ENCODE results near the gene TNRC6C. TPM values are rescaled to one million over a fixed set of nuclear protein-coding genes. Genes with fewer than 3 reads are reported as not detected.
A peak's percentile ranks its signal among the peaks of the same experiment; 100 is the strongest.

The TNRC6C gene
- total and polyA plus RNA-seq, 2 of the 13 experiments (the other 11 are each of a cell fraction or from before 2014, with no cell fraction given) = 0.66 to 4.9 TPM

GRCh38 chr17:78111727-78112517 is 153.4 kb downstream of the TNRC6C start:
- H3K9me3 ChIP-seq (ENCODE audit: low read length) = no peaks in the 10 kb centered on the region
- no peak overlapping the region for H3K4me3 ChIP-seq (replicated peaks in 1 of 3; ENCODE audit: insufficient read depth in 1 of 3, low read depth in 2 of 3, low read length in 3 of 3)
- DNase-seq (ENCODE audit: low spot score) (no peak), ATAC-seq (no peak), FAIRE-seq (no peak)
- intact Hi-C loops (cut with micrococcal nuclease; ENCODE audit: unreplicated experiment) (loop anchor here (1.0 to 5.0 kb wide), 2 partner anchors 75 to 139 kb away; partner anchors contain the start of genes AFMID and TK1), in situ Hi-C loops (cut with HindIII; ENCODE audit: extremely low pct_ligation_motif_present, low pct_unique_long_range_greater_than_20kb) (loop anchor here (5.0 kb wide), 1 partner anchor 75 kb away; the partner anchor contains the start of genes AFMID and TK1)
- no TSS peak for BruUV-seq (replicated peaks)
- no peak overlapping the region for H3K9ac ChIP-seq (ENCODE audit: insufficient read depth, low read depth, low read length)
- H3K4me2 ChIP-seq (ENCODE audit: low read depth, low read length) = no peak overlapping the region
- CTCF ChIA-PET (ENCODE audit: low intra/inter-chr PET ratio, low total read pairs) = interaction anchor here (0.9 to 2.5 kb wide), 6 partner anchors 22 to 139 kb away, joined by 3 to 18 read pairs (median 10); partner anchors contain the start of gene AFMID
- 97% methylated on average over 21 of the region's 28 CpGs for WGBS (ENCODE audit: low lambda C conversion rate)
- H2AFZ ChIP-seq (ENCODE audit: low read length) = no peak overlapping the region
- H3K4me1 ChIP-seq (ENCODE audit: insufficient read depth, low read length) = peaks cover 20% of the 10 kb centered on the region
- no peaks in the 10 kb centered on the region for H3K27me3 ChIP-seq (ENCODE audit: control insufficient read depth in 1 of 2, insufficient read depth in 2 of 2, low read length in 2 of 2)
- H3K36me3 ChIP-seq (replicated peaks in 1 of 2; ENCODE audit: control insufficient read depth in 1 of 2, insufficient read depth in 2 of 2, low read length in 2 of 2) = peaks cover 11 to 37% of the 10 kb centered on the region in 2 experiments
- H4K20me1 ChIP-seq (ENCODE audit: insufficient read depth, low read length) = peaks cover 7% of the 10 kb centered on the region; the same call in 1 of the 2 replicates
- H3K79me2 ChIP-seq (ENCODE audit: insufficient read depth, low read length) = no peaks in the 10 kb centered on the region
- no peak overlapping the region for H3K27ac ChIP-seq (ENCODE audit: extremely low read length, insufficient read depth, low read length)
- POLR2A ChIA-PET = interaction anchor here (1.2 kb wide), 1 partner anchor 16 kb away, joined by 5 read pairs; no protein-coding TSS in a partner anchor
- TF ChIP-seq TOE1 (CRISPR knock-in tag; IDR thresholded peaks at IDR 0.05) (no peak), ZIK1 (CRISPR knock-in tag; IDR thresholded peaks at IDR 0.05; ENCODE audit: borderline replicate concordance, low read depth) (no peak), ZNF883 (CRISPR knock-in tag; IDR thresholded peaks at IDR 0.05; ENCODE audit: not compliant biosample characterization) (no peak), ZNF761 (CRISPR knock-in tag; conservative IDR thresholded peaks at IDR 0.05) (no peak), ZNF562 (CRISPR knock-in tag; IDR thresholded peaks at IDR 0.05; ENCODE audit: borderline replicate concordance) (no peak), ZNF605 (CRISPR knock-in tag; IDR thresholded peaks at IDR 0.05) (0 out of 2 replicates have a peak, but pooled peaks have one; percentile 3), ONECUT2 (CRISPR knock-in tag; IDR thresholded peaks at IDR 0.05) (no peak), SP5 (CRISPR knock-in tag; IDR thresholded peaks at IDR 0.05; ENCODE audit: borderline replicate concordance, low read depth) (no peak), ZFP36L2 (CRISPR knock-in tag; IDR thresholded peaks at IDR 0.05) (no peak), NR3C1 (CRISPR knock-in tag; IDR thresholded peaks at IDR 0.05) (no peak), AGO2 (optimal IDR thresholded peaks at IDR 0.05; ENCODE audit: low read depth, low read length) (peak; percentile 87), PPARG (CRISPR knock-in tag; conservative IDR thresholded peaks at IDR 0.05) (no peak), AGO1 (IDR thresholded peaks at IDR 0.05; ENCODE audit: low read depth, low read length, poor library complexity, severe bottlenecking) (peak; percentile 69)
- TF ChIP-seq, protein P1, sequence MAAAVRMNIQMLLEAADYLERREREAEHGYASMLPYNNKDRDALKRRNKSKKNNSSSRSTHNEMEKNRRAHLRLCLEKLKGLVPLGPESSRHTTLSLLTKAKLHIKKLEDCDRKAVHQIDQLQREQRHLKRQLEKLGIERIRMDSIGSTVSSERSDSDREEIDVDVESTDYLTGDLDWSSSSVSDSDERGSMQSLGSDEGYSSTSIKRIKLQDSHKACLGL (CRISPR knock-in tag; IDR thresholded peaks at IDR 0.05) = 0 out of 2 replicates have a peak, but pooled peaks have one; percentile 27
- TF ChIP-seq, protein P2, sequence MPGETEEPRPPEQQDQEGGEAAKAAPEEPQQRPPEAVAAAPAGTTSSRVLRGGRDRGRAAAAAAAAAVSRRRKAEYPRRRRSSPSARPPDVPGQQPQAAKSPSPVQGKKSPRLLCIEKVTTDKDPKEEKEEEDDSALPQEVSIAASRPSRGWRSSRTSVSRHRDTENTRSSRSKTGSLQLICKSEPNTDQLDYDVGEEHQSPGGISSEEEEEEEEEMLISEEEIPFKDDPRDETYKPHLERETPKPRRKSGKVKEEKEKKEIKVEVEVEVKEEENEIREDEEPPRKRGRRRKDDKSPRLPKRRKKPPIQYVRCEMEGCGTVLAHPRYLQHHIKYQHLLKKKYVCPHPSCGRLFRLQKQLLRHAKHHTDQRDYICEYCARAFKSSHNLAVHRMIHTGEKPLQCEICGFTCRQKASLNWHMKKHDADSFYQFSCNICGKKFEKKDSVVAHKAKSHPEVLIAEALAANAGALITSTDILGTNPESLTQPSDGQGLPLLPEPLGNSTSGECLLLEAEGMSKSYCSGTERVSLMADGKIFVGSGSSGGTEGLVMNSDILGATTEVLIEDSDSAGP (CRISPR knock-in tag; IDR thresholded peaks at IDR 0.05; ENCODE audit: borderline replicate concordance) = peak; percentile 46; the same call in 1 of the 2 replicates
- TF ChIP-seq, protein P3, sequence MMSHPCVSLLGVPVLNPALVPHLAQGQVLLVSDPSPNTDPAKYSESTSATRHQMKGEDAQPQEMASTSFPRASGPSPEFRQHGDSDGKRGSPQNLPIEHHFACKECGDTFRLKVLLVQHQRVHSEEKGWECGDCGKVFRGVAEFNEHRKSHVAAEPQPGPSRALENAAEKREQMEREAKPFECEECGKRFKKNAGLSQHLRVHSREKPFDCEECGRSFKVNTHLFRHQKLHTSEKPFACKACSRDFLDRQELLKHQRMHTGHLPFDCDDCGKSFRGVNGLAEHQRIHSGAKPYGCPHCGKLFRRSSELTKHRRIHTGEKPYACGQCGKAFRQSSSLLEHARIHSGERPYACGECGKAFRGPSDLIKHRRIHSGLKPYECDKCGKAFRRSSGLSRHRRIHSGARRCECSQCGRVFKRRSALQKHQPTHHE (CRISPR knock-in tag; IDR thresholded peaks at IDR 0.05; ENCODE audit: borderline replicate concordance) = no peak
- TF ChIP-seq, protein P4, sequence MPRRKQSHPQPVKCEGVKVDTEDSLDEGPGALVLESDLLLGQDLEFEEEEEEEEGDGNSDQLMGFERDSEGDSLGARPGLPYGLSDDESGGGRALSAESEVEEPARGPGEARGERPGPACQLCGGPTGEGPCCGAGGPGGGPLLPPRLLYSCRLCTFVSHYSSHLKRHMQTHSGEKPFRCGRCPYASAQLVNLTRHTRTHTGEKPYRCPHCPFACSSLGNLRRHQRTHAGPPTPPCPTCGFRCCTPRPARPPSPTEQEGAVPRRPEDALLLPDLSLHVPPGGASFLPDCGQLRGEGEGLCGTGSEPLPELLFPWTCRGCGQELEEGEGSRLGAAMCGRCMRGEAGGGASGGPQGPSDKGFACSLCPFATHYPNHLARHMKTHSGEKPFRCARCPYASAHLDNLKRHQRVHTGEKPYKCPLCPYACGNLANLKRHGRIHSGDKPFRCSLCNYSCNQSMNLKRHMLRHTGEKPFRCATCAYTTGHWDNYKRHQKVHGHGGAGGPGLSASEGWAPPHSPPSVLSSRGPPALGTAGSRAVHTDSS (CRISPR knock-in tag; conservative IDR thresholded peaks at IDR 0.05) = no peak
